Islet of Langerhans (tissue), 1 donor: ENCODE measurements around the gene GYPC.

Experiments
- FAIRE-seq: peaks from one replicate; lab custom pipeline; 2011; peaks lifted over from hg19 to GRCh38; lab: Jason Lieb, UNC

Gene GYPC

DNA sequence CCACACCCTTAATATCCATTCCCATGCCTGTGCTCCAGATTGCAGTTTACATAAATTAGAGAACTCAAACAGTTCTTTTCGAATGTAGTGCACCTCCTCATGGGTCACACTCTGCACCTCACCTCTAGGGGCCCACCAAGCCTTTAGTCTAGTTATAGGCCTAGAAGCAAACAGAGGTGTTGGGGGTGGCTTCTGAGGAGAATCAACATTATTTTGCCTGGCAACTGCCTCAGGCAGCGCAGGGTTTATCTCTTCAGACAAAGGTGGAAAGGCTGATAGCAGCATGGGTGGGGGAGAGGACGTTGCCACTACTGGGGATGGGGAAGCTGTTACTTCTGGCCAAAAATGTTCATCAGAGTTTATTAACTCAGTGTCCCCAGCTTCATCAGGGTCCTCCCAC lies 5.0 kb upstream of the GYPC start:
- FAIRE-seq, result no peak

DNA sequence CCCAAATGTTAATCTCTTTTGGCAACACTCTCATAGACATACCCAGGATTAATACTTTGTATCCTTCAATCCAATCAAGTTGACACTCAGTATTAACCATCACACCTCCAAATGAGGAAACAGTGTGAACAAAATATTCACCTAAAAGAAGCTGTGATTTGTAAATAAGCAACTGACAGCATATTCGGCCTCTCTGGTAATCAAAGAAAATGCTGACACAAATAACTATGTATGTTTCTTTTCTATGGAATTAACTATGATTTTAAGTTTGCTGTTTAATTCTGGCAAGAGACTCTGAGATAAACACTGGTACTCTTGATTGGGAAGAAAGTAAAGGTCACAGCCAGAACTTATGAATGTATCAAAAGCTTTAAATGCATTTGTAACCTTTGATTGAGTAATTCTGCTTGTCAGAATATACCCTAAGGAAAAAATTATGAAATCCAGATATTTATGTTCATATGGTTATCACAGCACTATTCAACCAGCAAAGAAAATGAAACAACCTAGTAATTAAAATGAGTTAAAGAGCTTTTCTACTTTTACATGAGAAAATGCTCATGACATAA lies 3.6 kb upstream of the GYPC start:
- no peak for FAIRE-seq

- no peak for FAIRE-seq
Observed at GRCh38 chr2:126653109-126653508, 2.8 kb upstream of the GYPC start.

DNA sequence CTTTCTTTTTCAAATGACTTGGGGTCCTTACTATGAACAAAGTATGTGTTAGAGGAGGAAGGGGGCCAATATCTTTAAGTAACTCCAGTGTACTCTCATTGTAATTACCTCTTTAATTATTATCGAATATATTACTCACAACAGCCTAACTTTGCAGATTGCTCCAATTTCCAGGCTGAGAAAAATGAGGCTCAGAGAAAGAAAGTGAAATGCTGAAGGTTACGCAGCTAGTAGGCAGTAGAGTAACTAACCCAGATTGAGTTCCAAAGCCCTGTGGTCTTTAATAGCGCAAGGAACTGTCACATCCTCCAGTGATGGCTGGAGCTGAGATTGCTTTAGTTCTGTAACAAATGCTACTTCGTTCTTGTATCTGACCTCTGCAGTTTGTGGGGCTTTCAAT lies 2.2 kb upstream of the GYPC start:
- no peak for FAIRE-seq

- FAIRE-seq, result no peak
Observed at GRCh38 chr2:126655051-126655450, 907 bp upstream of the GYPC start.

DNA sequence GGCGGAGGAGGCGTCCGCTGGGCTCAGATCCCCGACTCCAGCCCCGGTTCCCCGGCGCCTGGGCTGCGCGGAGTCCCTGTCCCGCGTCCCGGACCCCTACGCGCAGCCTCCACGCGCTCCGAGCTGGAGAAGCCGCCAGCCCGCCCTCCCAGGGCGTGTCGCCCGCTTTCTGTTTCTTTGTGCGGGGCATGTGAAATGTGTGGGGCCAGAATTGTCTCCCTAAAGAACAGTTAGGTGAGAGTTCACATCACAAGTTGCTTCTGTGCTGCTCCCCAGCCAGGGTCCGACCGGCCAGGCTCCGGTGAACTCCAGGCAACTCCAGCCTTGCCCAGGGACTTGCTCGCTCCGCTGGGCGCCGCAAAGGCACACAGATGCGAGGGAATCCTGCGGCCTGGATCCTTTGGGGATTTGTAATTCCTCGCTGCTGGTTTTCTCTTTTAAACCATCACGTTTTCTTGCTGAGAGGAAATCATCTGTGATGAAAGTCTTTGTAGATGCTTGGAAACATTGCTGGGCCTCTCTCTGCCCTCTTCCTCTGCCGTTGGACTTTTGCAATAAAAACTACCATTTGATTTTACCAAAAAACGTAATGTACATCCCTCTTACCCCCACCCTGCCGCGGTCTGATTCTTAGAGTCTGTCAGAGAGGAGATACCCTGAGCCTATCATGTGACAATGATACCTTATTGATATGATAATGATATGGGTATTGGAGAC lies 631 bp downstream of the GYPC start:
- FAIRE-seq, result no peak

GRCh38 chr2:126657148-126657635 lies 1.2 kb downstream of the GYPC start:
- no peak for FAIRE-seq

DNA sequence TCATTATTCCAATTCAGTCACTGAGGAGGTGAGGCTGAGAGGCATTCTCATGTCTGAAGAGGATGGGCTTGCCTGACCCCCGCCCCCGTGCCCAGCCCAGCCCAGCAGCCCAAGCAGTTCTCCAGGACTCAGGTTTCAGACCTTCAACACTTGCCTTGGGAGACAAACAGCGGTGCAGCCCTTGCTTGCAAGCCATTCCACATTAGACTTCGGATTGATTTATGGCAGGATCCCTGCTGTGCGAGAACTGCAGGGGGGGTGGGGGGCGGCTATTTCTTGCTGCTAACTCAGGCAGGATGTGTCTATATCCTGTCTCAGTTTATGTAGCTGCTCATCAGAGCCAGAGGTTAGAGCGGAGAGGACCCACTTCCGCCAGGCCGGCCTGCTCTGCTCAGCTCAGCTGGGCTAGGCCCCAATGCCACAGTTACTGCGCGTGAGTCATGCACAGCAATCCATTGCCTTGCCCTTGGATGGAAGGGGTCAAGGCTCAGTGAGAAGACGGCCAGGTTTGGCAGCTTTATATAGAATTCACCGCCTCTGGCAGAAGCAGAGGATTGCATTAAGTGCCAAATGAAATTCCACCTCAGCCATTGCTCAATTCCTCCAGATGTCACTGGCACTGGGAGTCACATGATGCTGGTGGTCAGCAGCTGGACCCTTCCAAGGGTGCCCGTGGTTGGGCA lies 1.8 kb downstream of the GYPC start:
- FAIRE-seq, result no peak

GRCh38 chr2:126658319-126658904 lies 2.5 kb downstream of the GYPC start:
- no peak for FAIRE-seq

DNA sequence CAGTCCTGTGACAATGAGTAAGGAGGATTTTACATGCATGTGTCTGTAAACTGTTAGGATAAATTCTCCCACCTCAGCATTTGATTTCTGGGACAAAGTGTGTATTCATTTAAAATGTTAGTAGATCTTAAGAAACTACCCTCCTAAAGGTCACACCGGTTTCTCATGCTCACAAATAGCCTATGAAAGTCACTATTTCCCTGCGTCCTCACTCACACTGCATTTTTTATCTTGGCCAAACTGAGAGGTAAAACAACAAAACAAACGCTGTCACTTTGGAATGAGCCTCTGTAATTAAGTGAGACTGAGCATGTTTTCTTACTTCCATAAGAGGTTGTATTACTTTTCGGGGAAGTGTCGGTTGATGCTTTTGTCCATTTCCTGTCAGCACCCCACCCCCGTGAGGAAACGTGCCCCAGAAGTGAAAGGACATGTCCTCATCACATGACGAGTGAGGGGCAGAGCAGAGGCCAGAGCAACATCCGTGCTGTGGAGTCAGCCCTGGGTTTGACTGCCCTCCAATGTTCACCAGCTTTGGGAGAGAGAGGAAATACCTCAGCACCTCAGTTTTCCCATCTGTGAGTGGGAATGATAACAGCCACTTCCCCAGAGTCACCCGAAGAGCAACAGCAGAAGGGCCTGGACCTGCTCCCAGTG lies 3.1 kb downstream of the GYPC start:
- FAIRE-seq, result no peak

- FAIRE-seq, result no peak
Observed at GRCh38 chr2:126659562-126660467, 3.9 kb downstream of the GYPC start.

GRCh38 chr2:126660971-126661370 lies 5.0 kb downstream of the GYPC start:
- FAIRE-seq, result no peak

DNA sequence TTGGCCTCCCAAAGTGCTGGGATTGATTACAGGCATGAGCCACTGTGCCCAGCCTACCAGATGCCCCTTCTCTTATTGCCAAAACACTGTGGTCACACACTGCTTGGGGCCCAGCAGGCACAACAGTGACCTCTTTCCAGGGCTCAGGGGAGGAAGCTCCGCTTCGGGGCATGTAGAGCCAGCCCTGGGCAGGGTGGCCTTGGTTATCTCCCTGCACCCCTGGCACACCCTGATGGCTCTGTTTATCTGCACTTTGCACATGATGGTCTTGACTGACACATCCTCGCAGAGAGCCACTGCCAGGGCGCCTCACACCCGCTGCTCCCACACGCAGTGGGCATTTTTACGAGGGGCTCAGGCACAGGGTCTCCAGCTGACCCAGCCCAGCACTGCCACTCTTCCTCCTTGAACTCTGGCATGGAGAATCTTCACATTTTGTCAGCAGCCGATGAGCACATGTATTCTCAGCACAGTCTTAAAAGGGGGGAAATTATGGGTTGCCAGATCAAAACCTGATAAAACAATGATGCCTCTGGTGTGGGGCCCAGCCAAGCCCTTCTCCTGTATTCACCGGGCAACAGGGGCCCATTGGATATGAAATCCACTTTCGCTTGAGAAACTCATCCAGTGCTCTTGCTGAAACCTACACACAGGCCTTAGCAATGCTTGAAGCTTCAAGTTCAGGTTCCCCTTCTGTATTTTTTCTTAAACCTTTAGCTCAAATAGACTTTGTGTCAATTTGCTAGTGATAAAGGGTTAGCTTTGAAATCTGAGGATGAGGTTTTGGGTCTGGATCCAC lies 5.9 kb downstream of the GYPC start:
- no peak for FAIRE-seq

DNA sequence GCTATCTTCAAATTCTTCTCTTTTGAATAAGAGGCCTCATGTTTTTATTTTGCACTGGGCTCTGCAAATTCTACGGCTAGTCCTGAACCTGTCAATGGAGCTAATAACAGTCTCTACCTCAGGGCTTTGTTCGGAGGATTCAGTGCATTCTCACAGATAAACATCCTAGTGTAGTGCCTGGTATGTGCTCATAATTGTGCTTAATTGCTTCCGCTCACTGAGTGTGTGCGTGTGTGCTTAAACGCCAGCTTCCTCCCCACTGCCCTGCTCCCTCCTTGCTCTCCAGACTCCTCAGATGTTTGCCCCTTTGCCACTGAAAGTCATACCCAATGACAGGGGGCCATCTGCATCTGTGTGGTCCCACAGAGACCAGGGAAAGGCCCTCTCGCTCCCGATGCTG lies 6.7 kb downstream of the GYPC start:
- FAIRE-seq, result no peak

DNA sequence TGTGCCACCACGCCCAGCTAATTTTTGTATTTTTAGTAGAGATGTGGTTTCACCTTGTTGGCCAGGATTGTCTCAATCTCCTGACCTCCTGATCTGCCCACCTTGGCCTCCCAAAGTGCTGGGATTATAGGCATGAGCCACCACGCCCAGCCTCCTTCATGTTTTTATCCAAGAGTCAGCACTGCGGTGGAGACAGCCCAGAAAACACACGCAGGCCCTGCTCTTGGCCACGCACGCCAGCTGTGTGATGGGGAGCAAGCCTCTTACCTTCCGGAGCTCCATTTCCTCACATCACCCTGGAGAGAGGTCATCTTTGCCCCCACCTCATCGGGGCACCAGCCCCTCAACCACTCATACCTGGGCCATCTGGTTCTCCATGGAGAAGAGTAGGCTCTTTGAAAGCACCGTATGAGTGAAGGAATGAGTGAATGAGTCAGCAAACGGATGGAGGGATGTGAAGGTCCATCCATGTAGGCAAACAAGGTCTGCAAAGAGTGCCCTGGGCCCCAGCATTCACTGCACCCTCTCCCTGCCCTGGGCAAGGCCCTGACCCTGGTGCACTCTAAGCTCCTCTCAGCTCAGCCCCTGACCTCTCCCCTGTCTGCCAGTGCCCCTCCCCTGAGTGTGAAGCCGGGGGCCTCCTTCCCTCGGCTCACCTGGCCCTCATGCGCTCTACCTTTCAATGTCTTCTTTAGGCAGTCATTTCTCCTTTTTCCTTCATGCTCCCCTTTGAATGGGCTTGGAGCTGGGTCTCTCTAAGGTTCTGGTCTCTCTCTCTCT lies 7.4 kb downstream of the GYPC start:
- no peak for FAIRE-seq

DNA sequence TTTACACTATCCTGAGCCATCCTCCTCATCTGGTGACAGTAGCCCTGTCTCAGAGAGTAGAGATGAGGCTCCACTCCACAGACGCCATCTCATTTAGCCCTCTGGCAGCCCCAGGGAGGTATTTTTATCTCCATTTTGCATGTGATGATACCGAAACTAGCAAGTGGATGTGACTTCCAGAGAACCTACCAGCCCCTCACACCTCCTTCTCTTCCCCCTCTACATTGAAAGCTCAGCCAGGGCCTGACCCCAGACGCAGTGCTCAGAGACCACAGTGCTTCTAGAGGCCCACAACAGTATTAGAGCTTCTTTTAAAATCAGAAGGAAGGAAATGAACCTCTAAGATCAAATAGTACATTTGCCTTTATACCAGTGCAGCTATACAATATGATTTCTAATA lies 8.3 kb downstream of the GYPC start:
- no peak for FAIRE-seq

GRCh38 chr2:126664639-126665038 lies 8.7 kb downstream of the GYPC start:
- no peak for FAIRE-seq

DNA sequence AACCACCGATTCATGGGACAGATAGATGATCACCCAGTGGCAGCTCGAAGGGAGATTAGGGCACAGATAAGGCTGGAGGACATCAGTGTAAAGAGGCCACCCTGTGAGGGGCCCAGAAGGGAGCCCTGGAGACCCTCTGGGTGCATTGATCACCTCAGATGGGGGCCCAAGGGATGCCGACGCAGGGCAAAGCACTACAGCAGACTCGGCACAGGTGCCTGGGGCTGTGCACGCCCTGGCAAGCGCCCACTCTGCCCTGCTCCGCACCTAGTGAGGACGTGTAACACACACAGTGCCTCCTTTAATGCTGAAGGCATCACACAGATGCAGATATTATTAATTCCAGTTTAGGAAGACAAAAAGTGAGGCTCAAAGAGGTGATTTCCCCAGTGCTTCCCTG lies 9.5 kb downstream of the GYPC start:
- no peak for FAIRE-seq

- no peak for FAIRE-seq
Observed at GRCh38 chr2:126668254-126668653, 12.3 kb downstream of the GYPC start.

DNA sequence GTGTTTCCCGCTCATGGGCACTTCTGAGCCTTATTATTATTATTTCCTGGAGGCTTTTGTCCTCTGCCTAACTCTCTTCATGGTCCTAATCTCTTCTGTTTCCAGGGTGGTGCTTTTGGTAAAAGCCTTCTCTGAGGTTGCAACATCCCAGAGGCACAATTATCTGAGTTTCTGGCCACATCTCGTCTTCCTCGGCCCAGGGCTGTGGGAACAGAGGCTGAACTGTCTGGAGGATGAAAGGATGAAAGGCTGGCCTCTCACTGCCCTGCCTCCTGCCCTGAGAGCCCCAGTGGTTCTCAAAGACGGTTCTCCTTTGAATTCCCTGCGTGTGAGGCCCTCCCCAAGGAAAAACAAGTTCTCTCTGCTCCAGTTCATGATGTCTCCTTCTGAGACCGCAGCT lies 13.8 kb downstream of the GYPC start:
- FAIRE-seq, result no peak
